HG02938 (cell line): ENCODE data around the gene PABPN1.
"Not testable (repeated sequence)": the region's sequence is repeated elsewhere in the genome, so short reads cannot be mapped to it uniquely, and the experiment has no call there.

Experiments used
- ATAC-seq: cut with Tn5 transposase; IDR thresholded peaks from one replicate; pipeline ENCODE4 v1.9.1; 2021; ENCODE audit warnings: mild to moderate bottlenecking, moderate library complexity; ENCODE audit not compliant: unreplicated experiment

PABPN1 gene

DNA sequence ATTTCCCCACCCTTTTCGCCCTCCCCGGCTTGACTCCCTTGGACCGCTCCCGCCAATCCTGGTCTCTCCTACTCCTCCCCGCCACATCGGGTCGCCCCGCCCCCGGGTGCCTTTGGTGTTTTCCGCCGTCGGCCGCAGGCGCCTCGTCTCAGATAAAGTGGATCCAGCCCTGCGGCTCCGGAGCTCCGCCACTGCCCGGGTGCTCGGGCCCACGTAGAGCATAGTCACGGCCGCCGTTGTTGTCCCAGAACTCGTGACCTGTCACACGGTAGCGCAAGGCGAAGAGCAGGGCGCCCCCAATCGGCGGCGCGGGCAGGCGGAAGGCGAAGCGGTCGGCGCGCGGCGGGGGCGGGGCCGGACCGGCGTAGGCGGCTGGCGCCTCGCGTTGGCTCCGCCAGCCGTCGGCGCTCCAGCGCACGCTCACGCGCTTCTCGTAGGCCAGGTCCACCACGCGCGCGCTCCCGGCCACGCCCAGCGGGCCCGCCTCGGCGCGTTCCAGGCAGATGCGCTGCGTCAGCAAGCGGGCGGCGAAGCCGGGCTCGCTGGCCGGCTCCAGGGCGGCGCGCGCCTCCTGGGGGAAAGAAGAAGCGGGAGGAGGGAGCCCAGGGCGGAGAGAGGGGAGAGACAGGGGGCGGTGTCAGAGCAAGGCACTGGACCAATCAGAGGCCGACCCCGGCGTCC, 19.8 kb upstream of the PABPN1 start:
- ATAC-seq: peak; percentile 79

DNA sequence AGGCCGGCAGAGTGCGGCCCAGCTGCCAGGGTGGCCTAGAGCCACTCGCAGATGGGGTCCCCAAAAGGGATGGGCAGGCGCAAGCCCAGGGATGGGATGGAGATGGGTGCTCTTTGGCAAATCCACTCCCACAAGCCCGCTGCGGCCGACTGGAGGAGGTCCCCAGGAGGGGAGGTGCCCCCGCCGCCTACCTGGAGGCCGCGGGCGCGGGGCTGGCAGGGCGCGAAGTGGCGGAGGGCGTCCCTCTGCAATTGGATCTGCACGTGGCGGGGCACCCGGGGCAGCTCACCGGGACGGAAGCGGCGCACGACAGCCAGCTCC, 19.3 kb upstream of the PABPN1 start:
- peak; percentile 15 for ATAC-seq

DNA sequence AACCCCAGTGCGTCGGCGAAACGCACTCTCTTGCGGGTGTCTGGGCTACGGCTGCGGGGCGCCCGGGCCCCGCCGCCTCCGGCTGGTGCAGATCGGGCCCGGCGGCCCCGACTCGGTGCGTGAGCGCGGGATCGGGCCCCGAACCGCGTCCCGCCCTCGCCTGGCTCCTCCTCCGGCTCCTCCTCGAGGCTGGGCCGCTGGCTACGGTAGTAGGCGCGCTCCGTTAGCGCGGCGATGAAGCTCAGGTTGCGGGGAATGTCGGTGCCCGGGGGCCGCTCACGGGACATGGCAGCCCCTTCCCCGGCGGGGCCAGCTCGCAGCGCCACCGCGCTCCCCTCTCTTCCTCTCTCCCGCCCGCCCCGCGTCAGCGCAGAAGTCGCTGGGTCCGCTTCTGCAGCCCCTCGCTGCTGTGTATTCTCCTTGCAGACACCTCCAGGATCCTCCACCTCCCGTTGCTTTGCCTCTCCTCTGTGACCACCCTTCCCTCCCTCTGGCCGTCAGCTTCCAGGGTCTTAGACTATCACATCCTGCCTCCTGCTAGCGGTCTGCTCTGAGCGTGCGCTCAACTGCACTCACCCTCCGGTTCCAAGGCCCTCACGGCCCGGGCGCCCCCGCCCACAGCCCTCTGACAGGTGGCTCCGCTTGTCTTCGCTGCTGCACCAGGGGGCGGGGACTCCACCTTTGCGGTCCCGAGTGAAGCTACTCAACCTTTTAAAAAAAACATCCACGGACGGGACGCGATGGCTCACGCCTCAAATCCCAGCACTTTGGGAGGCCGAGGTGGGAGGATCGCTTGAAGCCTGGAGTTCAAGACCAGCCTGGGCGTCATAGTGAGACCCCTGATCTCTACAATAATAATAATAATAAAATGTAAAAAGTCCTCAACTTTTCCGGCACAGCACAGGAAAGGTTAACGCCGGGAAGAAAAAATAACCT, 18.7 kb upstream of the PABPN1 start, which contains the start of gene PPP1R3E:
Gene PPP1R3E, minus strand, starts transcription at position 570 of the 936 bp plus-strand sequence. Its CDS starts 283 bp downstream, at position 287.
- ATAC-seq: peak; percentile 27

GRCh38 chr14:23306412-23307145, 14.7 kb upstream of the PABPN1 start, which contains the start of gene BCL2L2:
TSS of gene BCL2L2 (plus strand) at chr14:23306833. CDS start at chr14:23307768, 935 bp downstream.
- ATAC-seq: no peak

DNA sequence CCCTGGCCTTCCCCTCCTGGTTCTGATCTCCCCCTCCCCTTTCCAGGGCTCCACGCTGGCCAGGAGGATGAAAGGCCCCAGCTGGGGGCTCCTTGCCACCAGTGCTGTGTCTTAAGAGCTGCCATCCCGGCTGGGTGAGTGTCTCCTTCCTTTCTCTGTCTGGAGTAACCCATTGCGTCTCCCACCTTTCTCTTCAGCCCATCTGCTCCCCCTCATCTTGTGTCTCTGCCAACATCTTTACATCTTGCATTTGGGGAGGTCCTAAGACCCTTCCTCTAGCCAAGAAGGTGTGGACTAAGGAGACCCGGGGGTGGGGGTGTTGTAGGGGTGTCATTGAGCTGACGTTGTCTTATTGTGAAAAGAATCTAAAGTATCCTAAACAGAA, 14.1 kb upstream of the PABPN1 start:
- no peak for ATAC-seq

DNA sequence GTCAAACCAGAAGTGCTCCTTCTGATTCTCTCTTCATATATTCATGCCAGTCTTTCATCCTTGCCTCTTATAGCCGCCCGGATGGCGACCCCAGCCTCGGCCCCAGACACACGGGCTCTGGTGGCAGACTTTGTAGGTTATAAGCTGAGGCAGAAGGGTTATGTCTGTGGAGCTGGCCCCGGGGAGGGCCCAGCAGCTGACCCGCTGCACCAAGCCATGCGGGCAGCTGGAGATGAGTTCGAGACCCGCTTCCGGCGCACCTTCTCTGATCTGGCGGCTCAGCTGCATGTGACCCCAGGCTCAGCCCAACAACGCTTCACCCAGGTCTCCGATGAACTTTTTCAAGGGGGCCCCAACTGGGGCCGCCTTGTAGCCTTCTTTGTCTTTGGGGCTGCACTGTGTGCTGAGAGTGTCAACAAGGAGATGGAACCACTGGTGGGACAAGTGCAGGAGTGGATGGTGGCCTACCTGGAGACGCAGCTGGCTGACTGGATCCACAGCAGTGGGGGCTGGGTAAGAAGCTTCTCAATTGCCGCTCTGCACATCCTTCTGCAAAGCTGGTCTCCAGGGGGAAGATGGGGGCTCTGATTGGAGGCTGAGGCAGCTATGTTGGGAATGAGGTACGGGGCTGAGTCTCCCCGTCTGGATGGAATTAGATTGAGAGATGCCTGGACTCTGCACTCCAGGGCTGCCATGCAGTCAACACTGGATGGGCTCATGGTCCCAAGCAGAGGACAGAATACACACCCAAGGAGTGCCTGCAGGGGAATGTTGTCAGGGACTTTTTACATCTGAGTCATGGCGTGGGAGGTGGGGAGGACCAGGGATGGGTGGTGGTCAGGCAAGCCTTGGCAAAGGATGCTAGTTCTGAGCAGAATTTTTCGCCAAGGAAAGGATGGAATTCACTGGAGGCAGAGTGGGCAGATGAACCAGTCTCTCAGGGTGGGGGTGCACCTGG, 13.3 kb upstream of the PABPN1 start:
- no peak for ATAC-seq

DNA sequence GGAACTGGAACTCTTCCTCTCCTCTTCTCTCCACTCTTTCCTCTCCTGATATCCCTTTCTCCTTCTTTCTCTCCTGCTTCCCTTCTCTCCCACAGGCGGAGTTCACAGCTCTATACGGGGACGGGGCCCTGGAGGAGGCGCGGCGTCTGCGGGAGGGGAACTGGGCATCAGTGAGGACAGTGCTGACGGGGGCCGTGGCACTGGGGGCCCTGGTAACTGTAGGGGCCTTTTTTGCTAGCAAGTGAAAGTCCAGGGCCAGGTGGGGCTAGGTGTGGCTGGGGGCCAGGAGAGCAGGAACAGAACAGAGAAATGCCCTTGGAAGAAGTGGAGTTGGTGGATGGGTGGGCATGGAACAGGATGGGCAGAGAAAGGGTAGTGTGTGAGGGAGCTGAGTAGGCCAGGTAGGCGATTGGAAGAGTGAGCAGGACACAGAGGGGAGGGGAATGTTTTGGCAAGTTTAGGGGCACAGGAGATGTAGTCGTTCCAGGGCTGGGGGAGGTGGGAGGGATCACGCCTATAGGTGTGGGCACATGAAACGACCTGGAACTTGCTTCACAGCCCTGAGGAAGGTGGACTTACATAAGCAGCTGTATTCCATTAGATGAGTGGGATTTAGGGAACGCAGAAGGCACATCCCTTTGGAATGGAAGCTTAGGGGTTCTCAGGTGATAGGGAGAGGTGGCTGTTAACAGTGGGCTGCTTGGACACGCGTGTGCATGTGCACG, 12.4 kb upstream of the PABPN1 start:
- ATAC-seq: no peak

DNA sequence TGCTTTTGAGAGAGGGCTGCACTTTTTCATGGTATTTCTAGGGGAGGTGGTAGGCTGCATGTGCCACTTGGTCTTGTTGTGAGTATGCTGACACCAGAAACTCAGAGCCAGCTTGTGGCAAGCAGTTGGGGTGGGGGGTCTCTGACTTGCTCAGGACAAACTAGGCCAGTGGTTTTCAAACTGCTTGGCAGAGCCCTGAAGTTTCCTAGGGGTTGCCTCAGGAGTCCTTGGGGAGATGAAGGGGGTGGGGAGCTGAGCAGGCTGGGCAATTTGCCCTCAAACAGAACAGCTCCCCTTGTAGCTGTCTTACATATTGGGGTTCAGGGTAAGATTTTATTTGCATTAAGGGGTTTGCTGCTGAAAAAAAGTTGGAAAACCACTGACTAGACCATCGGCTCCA, 10.7 kb upstream of the PABPN1 start:
- ATAC-seq: no peak

- no peak for ATAC-seq
These were observed 5.0 kb upstream of the PABPN1 start for GRCh38 chr14:23316300-23316699.

GRCh38 chr14:23319746-23320583, 1.3 kb upstream of the PABPN1 start:
- ATAC-seq: no peak

GRCh38 chr14:23321572-23322547, 603 bp downstream of the PABPN1 start:
- ATAC-seq: no peak

- ATAC-seq: no peak
These were observed 1.6 kb downstream of the PABPN1 start for GRCh38 chr14:23322568-23323517.

DNA sequence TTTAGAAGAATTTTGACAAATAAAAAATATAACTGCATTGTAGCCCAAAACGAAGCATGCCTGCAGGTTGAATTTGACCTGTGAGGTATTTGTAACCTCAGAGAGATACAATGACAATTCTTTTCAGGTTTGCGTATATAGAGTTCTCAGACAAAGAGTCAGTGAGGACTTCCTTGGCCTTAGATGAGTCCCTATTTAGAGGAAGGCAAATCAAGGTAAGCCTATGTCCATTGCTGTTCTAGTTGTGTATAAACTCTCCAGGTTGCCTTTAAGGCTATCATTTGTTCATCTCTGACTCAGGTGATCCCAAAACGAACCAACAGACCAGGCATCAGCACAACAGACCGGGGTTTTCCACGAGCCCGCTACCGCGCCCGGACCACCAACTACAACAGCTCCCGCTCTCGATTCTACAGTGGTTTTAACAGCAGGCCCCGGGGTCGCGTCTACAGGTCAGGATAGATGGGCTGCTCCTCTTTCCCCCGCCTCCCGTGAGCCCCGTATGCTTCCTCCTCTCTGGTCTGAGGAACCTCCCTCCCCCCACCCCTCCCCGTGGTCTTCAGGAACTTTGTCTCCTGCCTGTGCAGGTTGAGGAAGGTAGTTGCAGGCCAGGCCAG, 2.7 kb downstream of the PABPN1 start:
- ATAC-seq: no peak

DNA sequence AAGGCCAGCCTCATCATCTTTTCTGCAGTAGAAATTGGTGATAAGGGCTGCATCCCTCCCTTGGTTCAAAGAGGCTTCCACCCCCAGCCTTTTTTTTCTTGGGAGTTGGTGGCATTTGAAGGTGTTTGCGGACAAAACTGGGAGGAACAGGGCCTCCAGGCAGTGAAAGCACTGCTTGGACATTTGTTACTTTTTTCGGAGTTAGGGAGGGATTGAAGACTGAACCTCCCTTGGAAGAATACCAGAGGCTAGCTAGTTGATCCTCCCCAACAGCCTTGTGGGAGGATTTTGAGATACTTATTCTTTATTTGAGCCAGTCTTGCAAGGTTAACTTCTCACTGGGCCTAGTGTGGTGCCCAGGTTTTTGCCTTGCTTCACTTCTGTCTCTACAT, 3.2 kb downstream of the PABPN1 start:
- ATAC-seq: no peak

GRCh38 chr14:23324993-23325392, 3.7 kb downstream of the PABPN1 start:
- no peak for ATAC-seq

DNA sequence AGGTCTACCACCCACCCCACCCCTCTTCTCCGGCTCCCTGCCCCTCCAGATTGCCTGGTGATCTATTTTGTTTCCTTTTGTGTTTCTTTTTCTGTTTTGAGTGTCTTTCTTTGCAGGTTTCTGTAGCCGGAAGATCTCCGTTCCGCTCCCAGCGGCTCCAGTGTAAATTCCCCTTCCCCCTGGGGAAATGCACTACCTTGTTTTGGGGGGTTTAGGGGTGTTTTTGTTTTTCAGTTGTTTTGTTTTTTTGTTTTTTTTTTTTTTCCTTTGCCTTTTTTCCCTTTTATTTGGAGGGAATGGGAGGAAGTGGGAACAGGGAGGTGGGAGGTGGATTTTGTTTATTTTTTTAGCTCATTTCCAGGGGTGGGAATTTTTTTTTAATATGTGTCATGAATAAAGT, 4.5 kb downstream of the PABPN1 start:
- not testable (repeated sequence) for ATAC-seq
